HepG2 (cell line): ENCODE data around the gene TRPC1. TPM values are rescaled to one million over a fixed set of nuclear protein-coding genes. Genes with fewer than 3 reads are reported as not detected.

Experiments used
- ATAC-seq: fragments of 200-7000 bp; cut with Tn5 transposase; 3 replicates; pipeline ENCODE4 v1.9.1; 2020; ENCODE audit warnings: mild to moderate bottlenecking, moderate library complexity
- BruUV-seq: library from RNA; stranded (reverse); fragments of 400-500 nt; replicated peaks from 2 replicates; lab custom pipeline; 2021; lab: Mats Ljungman, UMichigan
- CTCF ChIA-PET: fragments of 300-600 bp; formaldehyde crosslinking; extraction: SDS; loops from one replicate; lab custom pipeline; 2021; ENCODE audit warnings: low total read pairs, inconsistent platforms, low intra/inter-chr PET ratio; lab: Yijun Ruan, JAX
- POLR2A ChIA-PET: fragments of 350-600 bp; sonication (Branson Sonifier 250); formaldehyde crosslinking; loops from one replicate; lab custom pipeline; 2020; ENCODE audit warnings: antibody characterized with exemption, inconsistent platforms; lab: Yijun Ruan, JAX
- DNase-seq: peaks from one replicate; pipeline ENCODE4 v3.0.0-alpha.2; 2015; ENCODE audit warnings: low spot score
- FAIRE-seq: peaks from 3 replicates; lab custom pipeline; 2011; peaks lifted over from hg19 to GRCh38; lab: Jason Lieb, UNC
- H2AFZ ChIP-seq: one replicate; pipeline ENCODE4 v1.6.1; 2011; ENCODE audit warnings: low read length, inconsistent platforms
- H3K27ac ChIP-seq: fragments of 300-600 bp; 3 replicates; pipeline ENCODE4 v1.8.0; 2011; ENCODE audit warnings: mixed run types, mild to moderate bottlenecking, mixed read lengths, low read length, inconsistent platforms; ENCODE audit not compliant: insufficient read depth; ENCODE audit errors: extremely low read length
- H3K27me3 ChIP-seq, 2 experiments: fragments of 200-600 bp in 1 of 2; 2 replicates in 1 of 2; 3 replicates in 1 of 2; pipeline versions ENCODE4 v1.6.0 to v1.8.0; 2011; ENCODE audit warnings: low read length in 2 of 2, mild to moderate bottlenecking in 2 of 2, moderate library complexity in 2 of 2, inconsistent platforms in 1 of 2; ENCODE audit not compliant: insufficient read depth in 2 of 2, control insufficient read depth in 1 of 2
- H3K36me3 ChIP-seq, 2 experiments: fragments of 200-600 bp in 1 of 2; replicated peaks in 1 of 2; 2 replicates in 1 of 2; 3 replicates in 1 of 2; pipeline versions ENCODE4 v1.5.1 to v1.8.0; 2011; ENCODE audit warnings: low read length in 2 of 2, inconsistent platforms in 1 of 2; ENCODE audit not compliant: insufficient read depth in 2 of 2, control insufficient read depth in 1 of 2
- H3K4me1 ChIP-seq: 2 replicates; pipeline ENCODE4 v1.5.1; 2012; ENCODE audit warnings: low read length, inconsistent platforms; ENCODE audit not compliant: insufficient read depth
- H3K4me2 ChIP-seq: 2 replicates; pipeline ENCODE4 v1.6.0; 2011; ENCODE audit warnings: low read depth, low read length, inconsistent platforms
- H3K4me3 ChIP-seq, 3 experiments: fragments of 200-600 bp in 1 of 3; sonication (generic), shearing (Covaris generic) in 1 of 3; replicated peaks in 1 of 3; 2 replicates each; pipeline ENCODE4 v1.5.1; 2011 to 2016; ENCODE audit warnings: low read length in 3 of 3, inconsistent platforms in 2 of 3, low read depth in 2 of 3, mild to moderate bottlenecking in 2 of 3, control low read depth in 1 of 3, mixed read lengths in 1 of 3; ENCODE audit not compliant: insufficient read depth in 1 of 3
- H3K79me2 ChIP-seq: one replicate; pipeline ENCODE4 v1.6.1; 2011; ENCODE audit warnings: low read length, inconsistent platforms; ENCODE audit not compliant: insufficient read depth
- H3K9ac ChIP-seq: 2 replicates; pipeline ENCODE4 v1.6.0; 2011; ENCODE audit warnings: mild to moderate bottlenecking, low read depth, low read length, inconsistent platforms; ENCODE audit not compliant: insufficient read depth
- H3K9me3 ChIP-seq: 2 replicates; pipeline ENCODE4 v1.5.1; 2012; ENCODE audit warnings: mild to moderate bottlenecking, low read length
- H4K20me1 ChIP-seq: 2 replicates; pipeline ENCODE4 v1.6.0; 2011; ENCODE audit warnings: inconsistent platforms, mild to moderate bottlenecking, low read length, moderate library complexity; ENCODE audit not compliant: insufficient read depth
- ZBTB14 ChIP-seq: sonication (generic); formaldehyde crosslinking; IDR thresholded peaks from 2 replicates; pipeline ENCODE4 v1.4.0; 2020; ENCODE audit warnings: missing genetic modification reagents
- ZBTB39 ChIP-seq: sonication (generic); formaldehyde crosslinking; IDR thresholded peaks from 2 replicates; pipeline ENCODE4 v1.5.0; 2020; ENCODE audit warnings: missing genetic modification reagents
- ZC3H4 ChIP-seq: sonication (generic); formaldehyde crosslinking; IDR thresholded peaks from 2 replicates; pipeline ENCODE4 v1.4.0; 2020; ENCODE audit warnings: missing genetic modification reagents, borderline replicate concordance
- ZNF317 ChIP-seq: sonication (generic); formaldehyde crosslinking; IDR thresholded peaks from 2 replicates; pipeline ENCODE4 v1.5.0; 2020; ENCODE audit warnings: mild to moderate bottlenecking, missing genetic modification reagents
- ZNF574 ChIP-seq: sonication (generic); formaldehyde crosslinking; IDR thresholded peaks from 2 replicates; pipeline ENCODE4 v1.4.0; 2020; ENCODE audit warnings: missing genetic modification reagents
- WGBS: methylation state at CpG from one replicate; pipeline ENCODE4 v1.1.6; 2017; ENCODE audit warnings: low lambda C conversion rate; 5-methylcytosine and 5-hydroxymethylcytosine counted together
- in situ Hi-C: cut with HindIII; loops from 2 replicates; pipeline ENCODE4 v1.10.0; 2017; ENCODE audit warnings: low pct_unique_long_range_greater_than_20kb; ENCODE audit not compliant: extremely low pct_ligation_motif_present
- intact Hi-C: fragments of 100-400 bp; cut with micrococcal nuclease; formaldehyde crosslinking; loops from one replicate; pipeline ENCODE4 v1.10.0; 2022; ENCODE audit not compliant: unreplicated experiment
- polyA plus RNA-seq, 8 experiments: library from polyadenylated mRNA; depleted of rRNA in 3 of 8; stranded (reverse) in 7 of 8; unstranded in 1 of 8; fragments of >200 nt; fragmentation: Illumina TruSeq in 4 of 8; extraction: Trizol in 4 of 8; gene quantifications; 2 replicates each; pipeline versions ENCODE4 v1.2.1 to v1.2.3, GENCODE V29; 2011 to 2016; ENCODE audit warnings: low read depth in 4 of 8, missing spikeins in 1 of 8, mixed read lengths in 1 of 8; ENCODE audit not compliant: insufficient read depth in 1 of 8
- total RNA-seq, 5 experiments: library from RNA; depleted of rRNA; stranded (reverse); fragments of >200 nt; fragmentation: Illumina TruSeq; extraction: Trizol; gene quantifications; 2 replicates each; pipeline ENCODE4 v1.2.3, GENCODE V29; 2016; ENCODE audit warnings: low read depth in 1 of 5

Gene TRPC1
- total and polyA plus RNA-seq, 2 of the 13 experiments (the other 11 are each of a cell fraction or from before 2014, with no cell fraction given) = 10.8 to 13.1 TPM

- TF ChIP-seq ZBTB14 (CRISPR knock-in tag) (no peak), ZBTB39 (CRISPR knock-in tag) (no peak)
Observed at GRCh38 chr3:142794508-142794907, 70.7 kb downstream of the TRPC1 start (continued).

GRCh38 chr3:142795332-142795731 is 71.5 kb downstream of the TRPC1 start:
- Histone ChIP-seq H2AFZ (no peak overlapping the region), H3K79me2 (no peaks in the 10 kb centered on the region), H4K20me1 (no peaks in the 10 kb centered on the region), H3K36me3 (no peaks in the 10 kb centered on the region), H3K27me3 (no peaks in the 10 kb centered on the region), H3K27ac (no peak overlapping the region), H3K9ac (no peak overlapping the region), H3K4me1 (peaks cover 12% of the 10 kb centered on the region), H3K4me3 (no peak overlapping the region), H3K9me3 (no peaks in the 10 kb centered on the region), H3K4me2 (no peak overlapping the region)
- in situ Hi-C loops = no loop called here
- intact Hi-C loops = no loop called here
- POLR2A ChIA-PET = no interaction called here
- TF ChIP-seq ZNF574 = no peak
- peak; percentile 91 for TF ChIP-seq ZNF317 (CRISPR knock-in tag)
- no peak for TF ChIP-seq ZC3H4 (CRISPR knock-in tag)
- FAIRE-seq (no peak), ATAC-seq (no peak), DNase-seq (no peak)
- 92% methylated on average over 1 of the region's 1 CpG for WGBS
- CTCF ChIA-PET = no interaction called here
- BruUV-seq = no TSS peak
